ENCODE data around the gene THAP4. TPM values are rescaled to one million over a fixed set of nuclear protein-coding genes. Genes with fewer than 3 reads are reported as not detected.

THAP4 gene
- total RNA-seq, 1 donor from 2014 or later, result 46.0 TPM

DNA sequence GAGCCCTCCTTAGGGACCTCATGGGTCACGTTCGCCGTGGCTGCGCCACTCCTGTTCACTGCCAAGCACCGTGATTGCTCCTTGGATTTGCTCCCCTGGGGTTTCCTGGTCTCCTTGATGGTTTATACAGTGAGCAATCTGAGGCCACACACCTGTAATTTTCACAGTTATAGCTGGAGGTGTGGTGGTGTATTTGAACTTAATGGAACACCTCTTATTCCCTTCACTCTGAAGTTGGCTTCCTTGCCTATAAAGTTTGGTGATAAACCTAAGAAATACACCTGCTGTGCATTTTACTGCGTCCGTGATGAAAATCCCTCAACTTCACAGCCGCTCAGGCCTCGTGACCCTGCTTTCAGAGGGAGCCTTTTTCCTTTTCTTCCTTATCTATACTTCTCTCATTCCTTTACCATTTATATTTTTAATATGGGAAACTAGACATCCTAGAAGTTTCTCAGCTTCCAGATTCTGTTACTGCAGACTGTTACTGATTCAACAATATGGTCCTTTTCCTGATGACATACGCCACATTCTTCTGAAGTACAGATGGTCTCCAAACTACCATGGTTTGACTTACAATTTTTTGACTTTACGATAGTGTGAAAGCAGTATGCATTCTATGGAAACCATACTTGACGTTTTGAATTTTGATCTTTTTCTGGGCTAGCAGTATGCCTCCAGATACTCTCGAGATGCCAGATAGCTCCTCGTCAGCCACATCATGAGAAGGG, 9.1 kb upstream of the THAP4 start:
- TF ChIP-seq, protein P1, sequence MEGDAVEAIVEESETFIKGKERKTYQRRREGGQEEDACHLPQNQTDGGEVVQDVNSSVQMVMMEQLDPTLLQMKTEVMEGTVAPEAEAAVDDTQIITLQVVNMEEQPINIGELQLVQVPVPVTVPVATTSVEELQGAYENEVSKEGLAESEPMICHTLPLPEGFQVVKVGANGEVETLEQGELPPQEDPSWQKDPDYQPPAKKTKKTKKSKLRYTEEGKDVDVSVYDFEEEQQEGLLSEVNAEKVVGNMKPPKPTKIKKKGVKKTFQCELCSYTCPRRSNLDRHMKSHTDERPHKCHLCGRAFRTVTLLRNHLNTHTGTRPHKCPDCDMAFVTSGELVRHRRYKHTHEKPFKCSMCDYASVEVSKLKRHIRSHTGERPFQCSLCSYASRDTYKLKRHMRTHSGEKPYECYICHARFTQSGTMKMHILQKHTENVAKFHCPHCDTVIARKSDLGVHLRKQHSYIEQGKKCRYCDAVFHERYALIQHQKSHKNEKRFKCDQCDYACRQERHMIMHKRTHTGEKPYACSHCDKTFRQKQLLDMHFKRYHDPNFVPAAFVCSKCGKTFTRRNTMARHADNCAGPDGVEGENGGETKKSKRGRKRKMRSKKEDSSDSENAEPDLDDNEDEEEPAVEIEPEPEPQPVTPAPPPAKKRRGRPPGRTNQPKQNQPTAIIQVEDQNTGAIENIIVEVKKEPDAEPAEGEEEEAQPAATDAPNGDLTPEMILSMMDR (IDR thresholded peaks at IDR 0.05; ENCODE audit: insufficient read depth, low read depth, low read length), result no peak
- no peak for TF ChIP-seq EZH2 (IDR thresholded peaks at IDR 0.05; ENCODE audit: insufficient read depth, low read length)
- H3K9me3 Mint-ChIP-seq (ENCODE audit: unreplicated experiment), result no peaks in the 10 kb centered on the region
- H3K4me3 Mint-ChIP-seq (ENCODE audit: unreplicated experiment), result no peak overlapping the region
- Histone ChIP-seq H4K20me1 (ENCODE audit: insufficient read depth, low read length) (peaks cover 89% of the 10 kb centered on the region), H3K4me3 (ENCODE audit: insufficient read depth, low read depth, low read length) (no peak overlapping the region), H3K79me2 (ENCODE audit: insufficient read depth, low read length) (peaks cover 97% of the 10 kb centered on the region), H2AFZ (ENCODE audit: low read depth, low read length) (no peak overlapping the region), H3K9ac (ENCODE audit: low read length) (no peak overlapping the region), H3K27ac (ENCODE audit: low read depth, low read length) (no peak overlapping the region), H3K4me1 (ENCODE audit: insufficient read depth, low read length) (no peaks in the 10 kb centered on the region), H3K36me3 (ENCODE audit: insufficient read depth, low read length) (peaks cover under 1% of the 10 kb centered on the region), H3K4me2 (ENCODE audit: low read length) (no peak overlapping the region), H3K9me3 (ENCODE audit: insufficient read depth, low read depth, low read length) (no peaks in the 10 kb centered on the region), H3K27me3 (ENCODE audit: insufficient read depth, low read length) (no peaks in the 10 kb centered on the region)
- peaks cover 21% of the 10 kb centered on the region for H3K4me1 Mint-ChIP-seq (ENCODE audit: low read depth, unreplicated experiment)
- no peak overlapping the region for H3K27ac Mint-ChIP-seq (ENCODE audit: unreplicated experiment)
- H3K27me3 Mint-ChIP-seq (ENCODE audit: low read depth, unreplicated experiment), result no peaks in the 10 kb centered on the region
- H3K36me3 Mint-ChIP-seq (ENCODE audit: low read depth, unreplicated experiment), result peaks cover 14% of the 10 kb centered on the region
- FAIRE-seq, result no peak
- DNase-seq (ENCODE audit: low read depth), result no peak

DNA sequence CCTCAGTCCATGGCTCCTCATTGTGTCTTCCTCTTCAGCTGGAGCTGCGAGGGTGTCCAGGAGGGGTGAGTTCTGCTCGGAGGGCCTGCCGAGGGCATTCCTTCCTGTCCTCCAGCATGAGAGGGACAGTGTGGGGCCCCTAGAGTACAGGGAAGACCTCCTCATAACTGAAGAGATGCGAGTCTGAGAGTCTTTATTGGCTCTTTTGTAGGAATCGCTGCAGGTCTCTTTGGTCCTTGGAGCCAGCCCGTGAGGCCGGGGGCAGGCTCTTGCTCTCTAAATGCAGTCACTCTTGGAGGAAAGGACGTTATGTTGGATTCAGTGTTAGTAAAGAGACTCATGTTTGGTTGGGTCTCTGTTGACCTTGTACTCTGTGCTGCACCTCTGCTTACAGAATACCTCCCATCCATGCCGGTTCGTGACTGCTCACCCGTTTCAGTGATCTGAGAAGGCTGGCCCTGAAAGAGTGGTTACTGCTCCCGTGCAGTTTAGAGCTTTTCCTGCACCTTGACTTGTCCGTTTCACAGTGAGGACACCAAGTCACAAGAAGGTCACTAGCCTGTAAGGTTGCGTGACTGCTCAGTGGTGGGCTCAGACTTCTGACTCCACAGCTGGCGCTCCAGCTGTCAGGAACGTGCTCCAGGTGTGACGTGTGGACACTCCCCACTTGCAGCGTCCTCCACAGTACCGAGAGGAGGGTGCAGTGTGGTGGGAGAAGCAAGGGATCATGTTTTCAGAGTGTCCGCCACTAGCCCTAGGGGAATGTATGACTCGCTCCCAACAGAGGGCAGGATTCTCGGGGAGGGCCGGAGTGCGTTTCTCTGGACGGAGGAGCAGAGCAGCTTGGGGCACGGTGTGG, 8.3 kb upstream of the THAP4 start:
- no peaks in the 10 kb centered on the region for H3K36me3 ChIP-seq (ENCODE audit: insufficient read depth, low read length)
- H3K9me3 Mint-ChIP-seq (ENCODE audit: unreplicated experiment), result no peaks in the 10 kb centered on the region
- no peak for TF ChIP-seq EZH2 (IDR thresholded peaks at IDR 0.05; ENCODE audit: insufficient read depth, low read length)
- TF ChIP-seq, protein P1 (IDR thresholded peaks at IDR 0.05; ENCODE audit: insufficient read depth, low read depth, low read length), result no peak
- H3K9ac ChIP-seq (ENCODE audit: low read length), result no peak overlapping the region
- no peak overlapping the region for H3K4me2 ChIP-seq (ENCODE audit: low read length)
- H3K27ac Mint-ChIP-seq (ENCODE audit: unreplicated experiment), result no peak overlapping the region
- no peak for FAIRE-seq
- H3K9me3 ChIP-seq (ENCODE audit: insufficient read depth, low read depth, low read length), result no peaks in the 10 kb centered on the region
- H4K20me1 ChIP-seq (ENCODE audit: insufficient read depth, low read length), result peaks cover 89% of the 10 kb centered on the region
- DNase-seq (ENCODE audit: low read depth), result no peak
- H3K27me3 Mint-ChIP-seq (ENCODE audit: low read depth, unreplicated experiment), result no peaks in the 10 kb centered on the region
- peaks cover 24% of the 10 kb centered on the region for H3K4me1 Mint-ChIP-seq (ENCODE audit: low read depth, unreplicated experiment)
- H3K79me2 ChIP-seq (ENCODE audit: insufficient read depth, low read length), result peaks cover 97% of the 10 kb centered on the region
- H3K27me3 ChIP-seq (ENCODE audit: insufficient read depth, low read length), result no peaks in the 10 kb centered on the region
- peaks cover 18% of the 10 kb centered on the region for H3K36me3 Mint-ChIP-seq (ENCODE audit: low read depth, unreplicated experiment)
- no peak overlapping the region for H3K4me3 ChIP-seq (ENCODE audit: insufficient read depth, low read depth, low read length)
- no peak overlapping the region for H3K4me3 Mint-ChIP-seq (ENCODE audit: unreplicated experiment)
- H3K27ac ChIP-seq (ENCODE audit: low read depth, low read length), result no peak overlapping the region
- no peaks in the 10 kb centered on the region for H3K4me1 ChIP-seq (ENCODE audit: insufficient read depth, low read length)
- H2AFZ ChIP-seq (ENCODE audit: low read depth, low read length), result no peak overlapping the region
